ENCODE results near the gene ESR1.

- TF ChIP-seq CTCF (IDR thresholded peaks at IDR 0.05; ENCODE audit: insufficient read depth, low read depth, low read length) (no peak), EZH2 (IDR thresholded peaks at IDR 0.05; ENCODE audit: insufficient read depth, low read length) (no peak)
Measured at GRCh38 chr6:151905072-151905471, 97.6 kb downstream of the ESR1 start.
